ENCODE measurements around the gene PARVB. TPM values are rescaled to one million over a fixed set of nuclear protein-coding genes. Genes with fewer than 3 reads are reported as not detected.

PARVB gene
- total RNA-seq, 1 donor from 2014 or later: 12.7 TPM

- Mint-ChIP-seq H3K27ac (no peak overlapping the region), H3K9me3 (no peaks in the 10 kb centered on the region), H3K36me3 (peaks cover 27% of the 10 kb centered on the region), H3K4me1 (peaks cover 9% of the 10 kb centered on the region), H3K4me3 (no peak overlapping the region), H3K27me3 (ENCODE audit: insufficient read depth, low read depth) (no peaks in the 10 kb centered on the region)
- peak; percentile 67 for DNase-seq (ENCODE audit: low spot score)
- Histone ChIP-seq H4K20me1 (ENCODE audit: low read depth) (peaks cover 4% of the 10 kb centered on the region), H3K4me2 (no peak overlapping the region), H3K36me3 (no peaks in the 10 kb centered on the region), H3F3A (ENCODE audit: low read depth) (no peaks in the 10 kb centered on the region), H3K9ac (no peak overlapping the region), H3K4me1 (no peaks in the 10 kb centered on the region), H3K79me2 (ENCODE audit: low read depth) (no peaks in the 10 kb centered on the region), H3K27ac (no peak overlapping the region), H3K9me3 (ENCODE audit: low read depth) (no peaks in the 10 kb centered on the region), H3K4me3 (no peak overlapping the region), H2AFZ (replicated peaks) (no peak overlapping the region), H3K27me3 (no peaks in the 10 kb centered on the region)
- TF ChIP-seq EZH2 (IDR thresholded peaks at IDR 0.05) (no peak), EZH2phosphoT487 (IDR thresholded peaks at IDR 0.05) (no peak)
- TF ChIP-seq, protein P1, sequence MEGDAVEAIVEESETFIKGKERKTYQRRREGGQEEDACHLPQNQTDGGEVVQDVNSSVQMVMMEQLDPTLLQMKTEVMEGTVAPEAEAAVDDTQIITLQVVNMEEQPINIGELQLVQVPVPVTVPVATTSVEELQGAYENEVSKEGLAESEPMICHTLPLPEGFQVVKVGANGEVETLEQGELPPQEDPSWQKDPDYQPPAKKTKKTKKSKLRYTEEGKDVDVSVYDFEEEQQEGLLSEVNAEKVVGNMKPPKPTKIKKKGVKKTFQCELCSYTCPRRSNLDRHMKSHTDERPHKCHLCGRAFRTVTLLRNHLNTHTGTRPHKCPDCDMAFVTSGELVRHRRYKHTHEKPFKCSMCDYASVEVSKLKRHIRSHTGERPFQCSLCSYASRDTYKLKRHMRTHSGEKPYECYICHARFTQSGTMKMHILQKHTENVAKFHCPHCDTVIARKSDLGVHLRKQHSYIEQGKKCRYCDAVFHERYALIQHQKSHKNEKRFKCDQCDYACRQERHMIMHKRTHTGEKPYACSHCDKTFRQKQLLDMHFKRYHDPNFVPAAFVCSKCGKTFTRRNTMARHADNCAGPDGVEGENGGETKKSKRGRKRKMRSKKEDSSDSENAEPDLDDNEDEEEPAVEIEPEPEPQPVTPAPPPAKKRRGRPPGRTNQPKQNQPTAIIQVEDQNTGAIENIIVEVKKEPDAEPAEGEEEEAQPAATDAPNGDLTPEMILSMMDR (IDR thresholded peaks at IDR 0.05): peak; percentile 26
Observed at GRCh38 chr22:43996981-43997265, 27.2 kb upstream of the PARVB start.

DNA sequence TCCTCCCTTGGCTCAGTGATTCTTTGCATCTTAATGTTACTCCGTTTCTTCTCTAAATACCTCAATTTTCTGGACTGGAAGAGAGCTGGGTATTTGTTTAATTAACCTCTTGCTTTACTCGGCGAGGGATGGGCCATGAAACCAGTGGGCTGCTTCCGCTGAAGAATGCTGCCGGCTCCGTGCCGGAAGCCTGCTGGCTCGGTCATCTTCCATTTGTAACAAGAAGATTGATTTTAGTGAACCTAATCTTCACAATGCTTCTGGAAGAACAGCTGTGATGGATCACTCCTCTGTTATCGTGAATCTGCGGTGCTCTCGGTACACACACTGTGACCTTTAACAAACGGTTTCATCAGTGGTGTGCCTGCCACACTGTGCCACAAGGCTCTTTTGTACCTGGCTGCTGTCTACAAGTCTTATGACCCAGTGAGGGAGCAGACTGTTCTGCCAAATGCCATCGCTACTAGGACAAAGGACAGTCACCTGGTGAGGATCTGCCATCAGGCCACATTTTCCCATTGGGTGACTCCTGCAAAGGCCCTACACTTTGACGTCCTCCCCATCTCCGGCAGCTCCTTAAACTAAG is 25.3 kb upstream of the PARVB start:
- Histone ChIP-seq H3K27me3 (no peaks in the 10 kb centered on the region), H3K4me1 (no peaks in the 10 kb centered on the region), H3K4me3 (no peak overlapping the region), H3F3A (ENCODE audit: low read depth) (no peaks in the 10 kb centered on the region), H3K9me3 (ENCODE audit: low read depth) (no peaks in the 10 kb centered on the region), H3K36me3 (no peaks in the 10 kb centered on the region), H3K9ac (no peak overlapping the region), H2AFZ (replicated peaks) (no peak overlapping the region), H4K20me1 (ENCODE audit: low read depth) (no peaks in the 10 kb centered on the region), H3K27ac (no peak overlapping the region), H3K79me2 (ENCODE audit: low read depth) (no peaks in the 10 kb centered on the region), H3K4me2 (no peak overlapping the region)
- no peak overlapping the region for H3K27ac Mint-ChIP-seq
- no peaks in the 10 kb centered on the region for H3K9me3 Mint-ChIP-seq
- no peak overlapping the region for H3K4me3 Mint-ChIP-seq
- no peak for DNase-seq (ENCODE audit: low spot score)
- peaks cover 3% of the 10 kb centered on the region for H3K27me3 Mint-ChIP-seq (ENCODE audit: insufficient read depth, low read depth)
- TF ChIP-seq EZH2phosphoT487 (IDR thresholded peaks at IDR 0.05): no peak
- no peak for TF ChIP-seq EZH2 (IDR thresholded peaks at IDR 0.05)
- TF ChIP-seq, protein P1 (IDR thresholded peaks at IDR 0.05): no peak
- peaks cover 5% of the 10 kb centered on the region for H3K4me1 Mint-ChIP-seq
- peaks cover 29% of the 10 kb centered on the region for H3K36me3 Mint-ChIP-seq

GRCh38 chr22:43999378-43999777 is 24.7 kb upstream of the PARVB start:
- Histone ChIP-seq H3K4me1 (no peaks in the 10 kb centered on the region), H3K36me3 (no peaks in the 10 kb centered on the region), H2AFZ (replicated peaks) (no peak overlapping the region), H3K9ac (no peak overlapping the region), H4K20me1 (ENCODE audit: low read depth) (no peaks in the 10 kb centered on the region), H3K79me2 (ENCODE audit: low read depth) (no peaks in the 10 kb centered on the region), H3K9me3 (ENCODE audit: low read depth) (no peaks in the 10 kb centered on the region), H3K4me2 (no peak overlapping the region), H3F3A (ENCODE audit: low read depth) (no peaks in the 10 kb centered on the region), H3K4me3 (no peak overlapping the region), H3K27ac (no peak overlapping the region), H3K27me3 (no peaks in the 10 kb centered on the region)
- TF ChIP-seq, protein P1 (IDR thresholded peaks at IDR 0.05): no peak
- no peak for TF ChIP-seq EZH2 (IDR thresholded peaks at IDR 0.05)
- H3K27me3 Mint-ChIP-seq (ENCODE audit: insufficient read depth, low read depth): peaks cover 6% of the 10 kb centered on the region
- peaks cover 9% of the 10 kb centered on the region for H3K4me1 Mint-ChIP-seq
- DNase-seq (ENCODE audit: low spot score): no peak
- no peak overlapping the region for H3K27ac Mint-ChIP-seq
- H3K36me3 Mint-ChIP-seq: peaks cover 28% of the 10 kb centered on the region
- H3K9me3 Mint-ChIP-seq: no peaks in the 10 kb centered on the region
- no peak overlapping the region for H3K4me3 Mint-ChIP-seq

Data from neural progenitor cell (in vitro differentiated cells).